WTC11 (cell line): ENCODE results near the gene OGA. TPM values are rescaled to one million over a fixed set of nuclear protein-coding genes. Genes with fewer than 3 reads are reported as not detected.

Source experiments
- ATAC-seq: fragments of 200-7000 bp; cut with Tn5 transposase; 2 replicates; pipeline ENCODE4 v1.10.0; 2021; ENCODE audit warnings: mild to moderate bottlenecking, moderate library complexity
- CTCF ChIA-PET: fragments of 300-600 bp; sonication (Branson Sonifier 250); formaldehyde crosslinking; loops from one replicate; lab custom pipeline; 2021; ENCODE audit warnings: antibody characterized with exemption; lab: Charles Lee
- POLR2A ChIA-PET: fragments of 350-600 bp; sonication (Branson Sonifier 250); formaldehyde crosslinking; loops from one replicate; lab custom pipeline; 2021; ENCODE audit warnings: antibody characterized with exemption; lab: Charles Lee
- DNase-seq: peaks from one replicate; pipeline ENCODE4 v3.0.0; 2021; ENCODE audit warnings: low spot score
- H3K27ac Mint-ChIP-seq: 2 replicates; pipeline ENCODE4 v1.8.0; 2021; ENCODE audit warnings: mixed read lengths
- H3K27me3 Mint-ChIP-seq: 2 replicates; pipeline ENCODE4 v1.8.0; 2021; ENCODE audit warnings: low read depth, mild to moderate bottlenecking, moderate library complexity, mixed read lengths
- H3K36me3 Mint-ChIP-seq: 2 replicates; pipeline ENCODE4 v1.8.0; 2021; ENCODE audit warnings: mixed read lengths
- H3K4me1 Mint-ChIP-seq: 2 replicates; pipeline ENCODE4 v1.8.0; 2022; ENCODE audit warnings: mixed read lengths
- H3K4me3 Mint-ChIP-seq: 2 replicates; pipeline ENCODE4 v1.8.0; 2021; ENCODE audit warnings: mild to moderate bottlenecking, moderate library complexity, mixed read lengths
- H3K9me3 Mint-ChIP-seq: 2 replicates; pipeline ENCODE4 v1.8.0; 2021; ENCODE audit warnings: mixed read lengths
- AFF4 ChIP-seq: sonication (generic); formaldehyde crosslinking; IDR thresholded peaks from 2 replicates; pipeline ENCODE4 v1.8.1; 2023; ENCODE audit warnings: mild to moderate bottlenecking, missing genetic modification reagents, borderline replicate concordance
- CBFB ChIP-seq: sonication (generic); formaldehyde crosslinking; IDR thresholded peaks from 2 replicates; pipeline ENCODE4 v1.8.1; 2022; ENCODE audit warnings: mild to moderate bottlenecking, low read depth, missing genetic modification reagents
- CDX4 ChIP-seq: fragments of 250-450 bp; sonication (Bioruptor Pico); IDR thresholded peaks from 2 replicates; pipeline ENCODE4 v1.9.0; 2021; ENCODE audit warnings: moderate library complexity, mild to moderate bottlenecking, inconsistent platforms, borderline replicate concordance
- E2F1 ChIP-seq: sonication (generic); formaldehyde crosslinking; IDR thresholded peaks from 2 replicates; pipeline ENCODE4 v1.8.0; 2022; ENCODE audit warnings: mild to moderate bottlenecking, missing genetic modification reagents
- E2F4 ChIP-seq: sonication (generic); formaldehyde crosslinking; IDR thresholded peaks from 2 replicates; pipeline ENCODE4 v1.8.1; 2022; ENCODE audit warnings: low read depth, mild to moderate bottlenecking, moderate library complexity, missing genetic modification reagents, borderline replicate concordance
- FOXJ3 ChIP-seq: sonication (generic); formaldehyde crosslinking; IDR thresholded peaks from 2 replicates; pipeline ENCODE4 v1.9.0; 2021; ENCODE audit warnings: missing genetic modification reagents, mild to moderate bottlenecking, borderline replicate concordance
- FOXK1 ChIP-seq: sonication (generic); formaldehyde crosslinking; IDR thresholded peaks from 2 replicates; pipeline ENCODE4 v1.8.0; 2022; ENCODE audit warnings: mild to moderate bottlenecking, moderate library complexity, missing genetic modification reagents
- FOXP4 ChIP-seq: sonication (generic); formaldehyde crosslinking; IDR thresholded peaks from 2 replicates; pipeline ENCODE4 v1.8.0; 2022; ENCODE audit warnings: mild to moderate bottlenecking, missing genetic modification reagents
- GTF2I ChIP-seq: fragments of 250-450 bp; sonication (Bioruptor Pico); conservative IDR thresholded peaks from 2 replicates; pipeline ENCODE4 v1.4.0; 2021; ENCODE audit warnings: mild to moderate bottlenecking
- KAT7 ChIP-seq: sonication (generic); formaldehyde crosslinking; IDR thresholded peaks from 2 replicates; pipeline ENCODE4 v1.8.1; 2023; ENCODE audit warnings: missing genetic modification reagents, mild to moderate bottlenecking, borderline replicate concordance
- NR1H2 ChIP-seq: sonication (generic); formaldehyde crosslinking; IDR thresholded peaks from 2 replicates; pipeline ENCODE4 v1.9.0; 2021; ENCODE audit warnings: mild to moderate bottlenecking, moderate library complexity, missing genetic modification reagents
- SMAD3 ChIP-seq: sonication (generic); formaldehyde crosslinking; IDR thresholded peaks from 2 replicates; pipeline ENCODE4 v1.8.0; 2022; ENCODE audit warnings: missing genetic modification reagents, mild to moderate bottlenecking, borderline replicate concordance
- SMAD4 ChIP-seq: sonication (generic); formaldehyde crosslinking; IDR thresholded peaks from 2 replicates; pipeline ENCODE4 v1.8.0; 2022; ENCODE audit warnings: mild to moderate bottlenecking, missing genetic modification reagents
- STAT6 ChIP-seq: sonication (generic); formaldehyde crosslinking; conservative IDR thresholded peaks from 2 replicates; pipeline ENCODE4 v1.8.1; 2023; ENCODE audit warnings: mild to moderate bottlenecking, low read depth, missing genetic modification reagents, moderate library complexity
- TEAD4 ChIP-seq: sonication (generic); formaldehyde crosslinking; IDR thresholded peaks from 2 replicates; pipeline ENCODE4 v1.8.0; 2022; ENCODE audit warnings: mild to moderate bottlenecking, missing genetic modification reagents
- TP53 ChIP-seq: sonication (generic); formaldehyde crosslinking; IDR thresholded peaks from 2 replicates; pipeline ENCODE4 v1.8.1; 2023; ENCODE audit warnings: mild to moderate bottlenecking, missing genetic modification reagents
- ZNF138 ChIP-seq: sonication (generic); formaldehyde crosslinking; conservative IDR thresholded peaks from 2 replicates; pipeline ENCODE4 v1.8.1; 2022; ENCODE audit warnings: mild to moderate bottlenecking, moderate library complexity, missing genetic modification reagents
- ZNF219 ChIP-seq: sonication (generic); formaldehyde crosslinking; IDR thresholded peaks from 2 replicates; pipeline ENCODE4 v1.8.0; 2023; ENCODE audit warnings: missing genetic modification reagents, mild to moderate bottlenecking, borderline replicate concordance
- ZNF396 ChIP-seq: fragments of 250-450 bp; sonication (Bioruptor Pico); IDR thresholded peaks from 2 replicates; pipeline ENCODE4 v1.8.0; 2021; ENCODE audit warnings: mild to moderate bottlenecking, moderate library complexity, borderline replicate concordance
- ZNF416 ChIP-seq: fragments of 250-450 bp; sonication (Bioruptor Pico); IDR thresholded peaks from 2 replicates; pipeline ENCODE4 v1.9.0; 2021; ENCODE audit warnings: mild to moderate bottlenecking, inconsistent platforms
- total RNA-seq: library from RNA; stranded (reverse); gene quantifications from 3 replicates; pipeline ENCODE4 v1.2.3, GENCODE V29; 2021

The OGA gene
- total RNA-seq, 1 experiment from 2014 or later, result 111 TPM

GRCh38 chr10:101834341-101834740 lies 16.1 kb upstream of the OGA start (continued):
- TF ChIP-seq E2F1 (CRISPR knock-in tag) (no peak), ZNF416 (CRISPR knock-in tag) (no peak), FOXJ3 (CRISPR knock-in tag) (no peak)

- ATAC-seq (no peak), DNase-seq (no peak)
- H3K4me3 Mint-ChIP-seq, result no peak overlapping the region
- H3K4me1 Mint-ChIP-seq, result peaks cover 30% of the 10 kb centered on the region
- ChIA-PET CTCF (interaction anchor here (1.1 to 1.6 kb wide), 3 partner anchors 15 to 176 kb away, joined by 4 to 6 read pairs (median 5); no protein-coding TSS in a partner anchor), POLR2A (no interaction called here)
- no peaks in the 10 kb centered on the region for H3K36me3 Mint-ChIP-seq
- no peak for TF ChIP-seq CDX4 (CRISPR knock-in tag)
- TF ChIP-seq E2F4 (CRISPR knock-in tag), result no peak
- no peak for TF ChIP-seq SMAD3 (CRISPR knock-in tag)
- no peak for TF ChIP-seq TP53 (CRISPR knock-in tag)
- H3K27ac Mint-ChIP-seq, result no peak overlapping the region
- no peaks in the 10 kb centered on the region for H3K9me3 Mint-ChIP-seq
- no peaks in the 10 kb centered on the region; the same call in none of the 2 replicates for H3K27me3 Mint-ChIP-seq
These were observed 15.2 kb upstream of the OGA start for GRCh38 chr10:101833466-101833865.

- Mint-ChIP-seq H3K9me3 (no peaks in the 10 kb centered on the region), H3K36me3 (no peaks in the 10 kb centered on the region), H3K4me1 (peaks cover 30% of the 10 kb centered on the region), H3K27ac (no peak overlapping the region), H3K4me3 (no peak overlapping the region), H3K27me3 (no peaks in the 10 kb centered on the region; the same call in none of the 2 replicates)
- no peak for DNase-seq
- TF ChIP-seq TP53 (CRISPR knock-in tag), result no peak
- TF ChIP-seq NR1H2 (CRISPR knock-in tag), result no peak
- no peak for TF ChIP-seq KAT7 (CRISPR knock-in tag)
- TF ChIP-seq SMAD4 (CRISPR knock-in tag), result no peak
- no peak for TF ChIP-seq AFF4 (CRISPR knock-in tag)
- TF ChIP-seq FOXK1 (CRISPR knock-in tag), result no peak
- TF ChIP-seq GTF2I, result no peak
- no peak for TF ChIP-seq STAT6 (CRISPR knock-in tag)
- no peak for TF ChIP-seq ZNF396 (CRISPR knock-in tag)
- TF ChIP-seq ZNF138 (CRISPR knock-in tag), result no peak
- TF ChIP-seq ZNF219, result no peak
- TF ChIP-seq TEAD4 (CRISPR knock-in tag), result no peak
- no peak for TF ChIP-seq ZNF416 (CRISPR knock-in tag)
- TF ChIP-seq CBFB (CRISPR knock-in tag), result no peak
- TF ChIP-seq FOXP4 (CRISPR knock-in tag), result no peak
- no peak for ATAC-seq
- ChIA-PET CTCF (interaction anchor here (1.1 to 5.2 kb wide), 4 partner anchors 8 to 178 kb away, joined by 4 to 64 read pairs (median 6); no protein-coding TSS in a partner anchor), POLR2A (interaction anchor here (0.7 kb wide), 1 partner anchor 276 kb away, joined by 4 read pairs; no protein-coding TSS in a partner anchor)
These were observed 14.1 kb upstream of the OGA start for GRCh38 chr10:101832325-101832771.
